GM18870 (cell line): ENCODE measurements around the gene ARG2.

Experiments used
- ATAC-seq: cut with Tn5 transposase; IDR thresholded peaks from one replicate; pipeline ENCODE4 v1.9.1; 2021; ENCODE audit warnings: moderate library complexity; ENCODE audit not compliant: unreplicated experiment

The ARG2 gene

DNA sequence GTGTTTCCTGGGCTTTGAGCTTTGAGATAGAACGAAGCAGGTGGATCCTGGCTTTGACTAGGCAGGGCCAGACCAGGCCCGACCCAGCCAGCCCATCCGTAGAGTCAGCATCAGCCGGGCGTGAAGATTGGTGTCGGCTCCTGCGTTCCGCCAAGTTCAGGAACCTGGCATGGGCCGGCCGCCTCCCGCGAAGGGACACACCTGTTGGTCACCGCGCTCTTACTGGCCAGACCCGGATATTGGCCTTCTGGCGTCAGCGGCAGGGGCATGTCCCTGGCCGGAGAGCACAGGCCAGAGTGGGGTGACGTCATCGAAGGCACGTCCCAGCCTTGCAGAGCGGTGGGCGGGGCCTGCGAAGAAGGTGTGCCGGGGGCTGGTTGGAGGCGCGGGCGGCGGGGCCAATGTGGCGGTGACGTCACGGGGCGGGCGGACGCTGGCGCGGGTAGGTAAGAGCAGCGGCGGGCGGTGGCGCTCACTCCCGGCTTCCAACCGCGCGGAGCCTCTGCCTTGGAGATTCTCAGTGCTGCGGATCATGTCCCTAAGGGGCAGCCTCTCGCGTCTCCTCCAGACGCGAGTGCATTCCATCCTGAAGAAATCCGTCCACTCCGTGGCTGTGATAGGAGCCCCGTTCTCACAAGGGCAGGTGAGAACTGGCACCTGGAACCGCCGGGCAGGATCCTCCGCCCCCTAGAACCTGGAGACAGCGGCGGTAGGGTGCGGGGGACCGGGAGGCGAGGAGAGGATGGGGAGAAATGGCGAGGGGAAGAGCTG lies at the start of gene ARG2:
TSS of gene ARG2 (plus strand) at position 475 of the 771 bp plus-strand sequence. CDS start at position 533, 58 bp downstream.
- ATAC-seq, result peak; percentile 79

DNA sequence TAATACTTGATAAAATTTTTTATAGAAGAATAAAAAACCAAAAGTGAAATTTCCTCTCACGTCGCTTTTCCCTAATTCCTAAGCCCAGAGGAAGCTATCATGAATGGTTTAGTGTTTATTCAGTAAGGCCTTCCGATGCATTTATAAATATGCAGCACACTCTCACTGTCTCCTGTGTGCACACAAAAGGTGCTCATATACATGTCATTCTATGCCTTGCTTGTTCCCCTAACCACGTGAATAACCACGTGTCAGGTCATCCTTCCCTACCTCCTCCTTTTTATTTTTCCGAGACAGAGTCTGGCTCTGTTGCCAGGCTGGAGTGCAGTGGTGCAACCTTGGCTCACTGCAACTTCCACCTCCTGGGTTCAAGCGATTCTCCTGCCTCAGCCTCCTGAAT lies 49.3 kb upstream of the ARG2 start:
- no peak for ATAC-seq

DNA sequence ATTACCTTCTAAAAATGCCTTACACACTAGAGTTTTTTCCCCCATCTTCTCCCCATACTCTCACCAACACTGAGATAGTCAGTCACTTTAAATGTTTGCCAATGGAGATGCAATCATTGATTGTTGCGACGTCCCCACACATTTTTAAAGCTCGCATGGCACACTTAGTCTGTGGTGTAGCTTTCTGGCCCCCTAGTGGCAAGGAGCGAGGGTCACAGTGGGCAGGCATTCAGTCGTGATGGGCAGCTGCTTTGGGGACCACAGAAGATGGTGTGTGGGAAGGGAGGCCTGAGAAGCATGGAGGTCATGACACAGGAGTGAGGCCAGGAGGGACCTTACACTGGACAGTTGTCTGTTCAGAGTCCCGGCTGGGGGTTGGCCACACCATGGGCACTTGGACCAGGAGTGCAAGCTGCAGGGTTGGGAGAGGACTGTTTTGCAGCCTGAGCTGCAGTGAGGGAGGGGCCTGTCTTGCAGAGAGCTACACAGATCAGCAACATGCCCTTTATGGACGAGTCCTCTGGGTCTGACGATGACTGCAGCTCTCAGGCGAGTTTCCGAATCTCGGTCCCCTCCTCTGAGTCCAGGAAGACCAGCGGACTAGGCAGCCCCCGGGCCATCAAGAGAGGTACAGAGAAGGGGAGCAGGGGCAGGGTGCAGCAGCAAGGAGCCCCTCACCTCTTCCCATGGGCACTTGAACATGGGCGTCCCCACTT lies 48.3 kb upstream of the ARG2 start:
- no peak for ATAC-seq

DNA sequence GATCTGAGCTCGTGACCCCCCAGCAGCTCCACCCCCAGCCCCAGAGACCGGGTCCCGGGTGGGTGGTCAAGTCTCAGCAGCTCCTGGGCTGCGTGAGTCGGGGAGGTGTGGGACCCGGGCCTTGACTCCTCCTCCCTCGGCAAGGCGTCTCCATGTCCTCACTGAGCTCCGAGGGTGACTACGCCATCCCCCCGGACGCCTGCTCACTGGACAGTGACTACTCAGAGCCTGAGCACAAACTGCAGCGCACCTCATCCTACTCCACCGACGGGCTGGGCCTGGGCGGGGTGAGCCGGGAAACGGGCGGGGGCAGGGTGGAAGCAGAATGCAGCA lies 47.8 kb upstream of the ARG2 start:
- no peak for ATAC-seq

DNA sequence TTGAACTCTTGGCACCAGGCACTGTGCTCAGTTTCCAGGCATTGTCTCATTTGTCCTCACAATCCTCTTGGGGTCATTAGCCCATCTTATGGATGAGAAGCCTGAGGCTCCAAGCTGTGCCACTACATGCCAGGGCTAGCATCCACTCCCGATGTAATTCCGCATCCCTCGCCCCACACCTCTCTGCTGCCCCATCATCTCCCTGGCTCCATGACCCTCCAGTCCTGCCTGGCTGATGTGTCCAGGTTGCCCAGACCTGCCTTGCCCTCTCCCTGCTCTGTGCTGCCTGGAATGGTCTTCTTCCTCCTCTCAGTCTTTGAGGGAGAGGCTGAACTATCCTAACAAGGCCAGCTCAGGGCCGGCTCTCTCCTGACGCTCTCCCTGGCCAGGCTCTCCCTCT lies 47.1 kb upstream of the ARG2 start:
- no peak for ATAC-seq

DNA sequence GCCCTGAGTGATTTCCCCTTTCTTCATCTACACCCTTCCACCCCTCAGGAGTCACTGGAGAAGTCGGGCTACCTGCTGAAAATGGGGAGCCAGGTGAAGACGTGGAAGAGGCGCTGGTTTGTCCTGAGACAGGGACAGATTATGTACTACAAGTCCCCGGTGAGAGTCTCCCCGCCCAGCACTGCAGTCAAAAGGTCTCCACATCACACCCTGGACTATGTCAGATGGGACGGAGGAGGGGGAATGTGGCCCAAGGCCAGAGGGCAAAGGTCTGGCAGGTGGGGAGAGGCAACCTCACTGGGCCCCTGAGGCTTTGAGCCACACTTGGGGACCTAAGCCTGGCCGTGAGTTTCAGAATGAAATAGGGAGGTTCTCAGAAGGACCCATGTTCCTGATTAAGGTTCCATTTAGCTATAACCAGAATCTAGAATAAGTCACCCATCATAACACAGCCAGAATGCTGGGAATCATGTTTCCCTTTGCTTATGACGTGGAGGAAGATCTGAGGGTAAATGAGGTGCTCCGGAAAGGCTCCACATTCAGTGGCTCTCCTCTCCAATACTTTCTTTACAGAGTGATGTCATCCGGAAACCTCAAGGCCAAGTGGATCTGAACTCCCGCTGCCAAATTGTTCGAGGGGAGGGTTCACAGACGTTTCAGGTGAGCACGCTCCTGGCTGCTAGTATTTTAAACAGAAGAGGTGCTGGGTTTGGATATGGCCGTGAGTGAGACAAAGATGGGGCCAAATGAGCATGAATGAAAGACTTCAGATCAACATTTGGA lies 46.3 kb upstream of the ARG2 start:
- no peak for ATAC-seq

DNA sequence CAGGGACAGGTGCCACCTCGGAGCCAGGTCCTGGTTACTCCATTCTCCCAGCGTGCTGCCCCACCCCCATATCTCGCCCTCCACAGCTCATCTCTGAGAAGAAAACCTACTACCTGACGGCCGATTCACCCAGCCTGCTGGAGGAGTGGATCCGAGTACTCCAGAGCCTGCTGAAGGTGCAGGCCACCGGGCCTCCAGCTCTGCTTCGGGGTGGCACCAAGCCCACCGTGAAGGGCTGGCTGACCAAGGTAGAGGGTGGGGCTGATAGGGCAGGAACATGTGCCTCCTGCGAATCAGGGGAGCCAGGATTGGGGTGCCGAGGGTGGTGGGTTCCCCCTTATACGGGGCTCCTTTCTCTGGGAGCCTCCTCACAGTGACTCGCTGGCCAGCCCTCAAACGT lies 45.6 kb upstream of the ARG2 start:
- no peak for ATAC-seq

DNA sequence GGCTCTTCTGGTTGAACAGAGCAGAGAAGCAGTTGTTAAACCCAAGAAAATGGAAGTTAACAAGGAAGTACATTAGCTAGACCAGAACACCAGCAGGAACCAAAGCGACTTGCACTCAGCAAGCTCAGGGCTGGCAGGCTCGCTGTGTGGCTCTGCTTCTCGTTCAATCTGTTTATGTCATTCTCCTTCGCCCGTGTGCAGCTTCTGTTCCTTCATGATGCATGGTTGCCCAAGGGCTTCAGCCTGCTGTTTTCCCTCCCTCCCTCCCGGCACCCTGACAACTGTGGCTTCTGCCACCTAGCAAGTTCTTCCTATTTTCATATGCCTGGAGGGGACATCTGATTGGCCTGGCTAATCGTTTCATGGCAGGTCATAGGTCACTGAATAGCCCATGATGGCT lies 44.9 kb upstream of the ARG2 start:
- no peak for ATAC-seq

DNA sequence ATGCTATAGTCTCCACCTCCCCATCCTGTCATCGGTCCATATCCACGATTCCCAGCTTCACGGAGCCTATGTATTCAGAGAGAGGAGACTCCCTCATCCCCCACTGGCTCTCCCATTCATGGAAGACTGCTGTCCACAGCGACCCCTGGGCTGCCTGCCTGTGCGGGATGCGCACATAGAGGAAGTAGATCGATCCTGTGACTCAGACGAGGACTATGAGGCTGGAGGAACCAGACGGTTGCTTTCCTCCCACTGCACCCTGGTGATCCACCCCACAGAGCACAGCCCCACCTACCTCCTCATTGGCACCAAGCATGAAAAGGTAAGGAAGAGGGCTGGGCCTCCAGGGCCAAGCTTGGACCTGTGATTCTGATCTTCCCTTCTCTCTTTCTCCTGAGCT lies 44.0 kb upstream of the ARG2 start:
- no peak for ATAC-seq

DNA sequence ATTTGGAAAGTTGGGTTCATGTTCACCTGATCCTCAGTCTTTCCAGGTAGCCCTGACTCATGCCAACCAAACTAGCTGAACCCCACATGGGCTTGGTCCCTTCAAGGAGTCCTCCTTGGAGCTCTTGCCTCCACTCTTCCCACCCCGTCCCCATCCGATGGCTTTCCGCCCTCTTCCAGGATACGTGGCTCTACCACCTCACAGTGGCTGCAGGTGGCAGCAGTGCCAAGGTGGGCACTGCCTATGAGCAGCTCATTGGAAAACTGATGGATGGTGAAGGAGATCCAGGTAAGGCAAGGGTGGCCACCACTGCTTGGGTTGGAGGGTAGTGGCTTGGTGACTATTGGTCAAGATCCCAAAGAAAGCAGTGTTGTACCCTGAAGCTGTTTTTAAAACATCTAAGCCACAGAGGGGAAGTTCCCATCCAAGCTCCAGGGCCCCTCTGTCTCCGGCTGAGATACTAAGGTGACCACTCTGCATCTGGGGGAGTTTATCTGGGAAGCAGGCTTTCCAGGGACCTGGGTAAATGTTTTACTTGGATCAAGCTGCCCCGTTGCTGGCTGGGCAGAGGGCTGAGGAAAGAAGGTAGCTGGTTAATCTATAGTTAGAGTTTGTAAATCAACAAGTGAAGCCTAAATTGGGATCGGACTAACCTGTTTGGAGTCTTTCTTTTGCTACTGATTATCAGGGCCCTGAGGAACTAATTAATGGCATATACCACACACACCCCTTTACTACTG lies 43.3 kb upstream of the ARG2 start:
- no peak for ATAC-seq

DNA sequence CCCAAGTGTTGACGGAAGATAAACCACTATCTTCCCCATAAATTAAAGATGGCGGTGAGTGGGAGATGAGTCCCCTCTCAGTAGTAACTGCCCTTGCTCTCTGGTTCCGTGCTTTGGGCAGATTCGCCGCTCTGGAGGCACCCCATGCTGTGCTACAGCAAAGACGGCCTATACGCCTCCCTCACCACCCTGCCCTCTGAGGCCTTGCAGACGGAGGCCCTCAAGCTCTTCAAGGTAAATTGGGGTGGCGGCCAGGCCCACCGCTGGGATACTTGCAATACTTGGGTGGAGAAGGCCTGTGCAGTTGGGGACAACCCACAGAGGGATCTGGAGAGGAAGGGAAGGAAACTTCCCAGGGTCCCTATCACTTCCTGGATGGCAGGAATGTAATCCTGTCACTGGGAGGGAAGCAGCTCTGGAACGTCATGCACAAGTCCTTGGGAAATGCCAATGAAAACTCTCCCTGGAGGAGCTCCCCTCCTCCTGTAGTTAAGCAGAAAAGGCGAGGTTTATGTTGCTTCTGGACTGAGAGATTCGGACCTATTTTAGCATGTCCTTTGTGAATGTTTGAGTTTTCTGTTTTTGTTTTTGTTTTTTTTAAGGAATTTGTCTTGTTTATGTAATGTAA lies 42.4 kb upstream of the ARG2 start:
- no peak for ATAC-seq

DNA sequence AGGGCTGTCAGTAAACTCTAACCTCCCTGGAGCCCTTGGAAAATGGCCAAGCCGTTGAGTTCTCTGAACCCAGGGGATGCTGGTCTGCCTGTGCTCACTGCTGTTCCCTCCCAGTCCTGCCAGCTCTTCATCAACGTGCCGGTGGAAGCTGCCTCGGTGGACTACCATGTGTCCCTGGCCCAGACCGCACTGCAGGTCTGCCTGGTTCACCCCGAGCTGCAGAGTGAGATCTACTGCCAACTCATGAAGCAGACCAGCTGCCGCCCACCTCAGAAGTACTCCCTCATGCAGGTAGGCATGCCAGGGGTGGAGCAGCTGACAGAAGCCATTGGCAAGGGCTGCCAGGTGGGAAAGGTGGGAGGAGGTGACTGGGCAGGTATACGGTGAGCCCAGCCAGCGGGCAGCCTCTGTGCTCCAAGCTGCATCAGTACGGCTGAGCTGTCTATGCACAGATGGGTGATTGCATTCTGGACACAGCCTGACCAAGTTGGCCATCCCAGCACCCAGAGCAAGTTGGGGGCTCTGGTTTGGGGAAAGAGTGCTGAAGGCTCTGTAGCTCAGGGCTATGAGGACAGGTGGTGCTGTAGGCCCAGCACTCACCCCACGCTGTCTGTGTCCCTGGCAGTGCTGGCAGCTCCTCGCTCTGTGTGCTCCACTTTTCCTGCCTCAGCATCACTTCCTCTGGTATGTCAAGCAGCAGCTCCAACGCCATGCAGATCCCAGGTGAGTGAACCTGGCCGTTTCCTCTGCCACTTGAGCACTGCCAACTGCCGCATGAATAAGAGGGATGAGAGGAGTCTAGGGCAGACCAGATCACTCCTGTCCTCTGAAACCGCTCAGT lies 41.6 kb upstream of the ARG2 start:
- no peak for ATAC-seq

DNA sequence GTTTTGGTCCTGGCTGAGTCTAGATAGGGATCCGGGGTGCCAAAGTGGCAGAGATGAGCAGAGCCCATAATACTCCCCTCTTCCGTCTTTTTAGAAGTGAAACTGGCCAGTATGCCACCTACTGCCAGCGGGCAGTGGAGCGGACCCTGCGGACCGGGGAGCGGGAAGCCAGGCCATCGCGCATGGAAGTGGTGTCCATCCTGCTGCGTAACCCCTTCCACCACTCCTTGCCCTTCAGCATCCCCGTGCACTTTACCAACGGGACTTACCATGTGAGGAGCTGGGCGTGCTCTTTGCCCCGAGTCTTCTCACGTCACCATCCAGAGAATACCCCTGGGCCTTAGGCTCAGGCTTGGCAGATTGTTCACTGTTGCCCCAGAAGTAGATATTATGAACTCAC lies 40.7 kb upstream of the ARG2 start:
- ATAC-seq, result no peak

DNA sequence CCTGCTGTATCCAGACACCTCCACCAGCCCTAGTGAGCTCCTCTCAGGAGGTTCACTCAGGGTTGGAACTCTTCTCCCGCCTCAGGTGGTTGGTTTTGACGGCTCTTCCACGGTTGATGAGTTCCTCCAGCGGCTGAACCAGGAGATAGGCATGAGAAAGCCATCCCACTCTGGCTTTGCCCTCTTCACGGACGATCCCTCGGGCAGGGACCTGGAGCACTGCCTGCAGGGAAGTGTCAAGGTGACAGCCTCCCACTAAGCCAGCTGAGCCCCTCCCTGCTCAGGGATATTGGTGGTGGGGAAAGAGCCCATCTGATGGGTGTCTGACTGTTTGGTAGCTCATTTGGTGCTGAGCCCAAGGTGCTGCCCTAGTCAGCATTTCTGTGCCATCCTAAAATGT lies 40.1 kb upstream of the ARG2 start:
- no peak for ATAC-seq

DNA sequence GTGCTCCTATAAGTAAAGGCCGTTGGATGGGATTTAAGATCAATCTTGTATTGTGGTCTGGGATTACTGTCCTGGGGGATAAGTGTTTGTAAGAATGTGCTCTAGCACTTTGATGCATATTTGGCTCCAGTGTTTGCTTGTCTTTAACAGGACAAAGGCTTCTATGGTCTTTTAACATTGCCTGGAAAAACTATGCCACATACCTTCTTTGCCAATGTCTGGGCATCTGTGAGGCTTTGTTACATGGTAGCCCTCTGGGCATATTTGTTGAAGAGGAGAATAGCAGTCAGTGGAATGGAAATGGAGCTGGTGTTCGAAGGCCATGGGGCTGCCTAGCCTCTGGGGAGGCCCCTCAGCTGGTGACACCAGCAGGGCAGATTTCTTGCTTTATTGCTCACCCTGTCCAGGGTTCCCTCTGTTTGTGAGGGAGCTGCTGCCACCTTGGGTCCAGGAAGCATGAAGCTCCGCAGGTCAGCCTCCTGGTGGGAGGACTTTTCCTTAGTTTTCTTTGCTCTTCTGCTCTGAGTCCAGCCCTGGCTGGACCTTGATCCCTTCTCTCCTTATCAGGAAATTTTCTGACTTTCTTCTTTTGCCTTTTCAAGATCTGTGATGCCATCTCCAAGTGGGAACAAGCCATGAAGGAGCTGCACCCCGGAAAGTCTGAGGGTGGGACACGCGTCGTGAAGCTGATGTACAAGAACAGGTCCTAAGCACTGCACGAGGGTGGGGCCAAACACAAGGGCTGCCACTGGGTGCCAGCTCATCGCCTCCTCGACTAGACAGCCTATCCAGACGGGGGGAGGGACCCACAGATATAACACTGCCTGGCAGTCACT lies 39.2 kb upstream of the ARG2 start:
- ATAC-seq, result no peak

DNA sequence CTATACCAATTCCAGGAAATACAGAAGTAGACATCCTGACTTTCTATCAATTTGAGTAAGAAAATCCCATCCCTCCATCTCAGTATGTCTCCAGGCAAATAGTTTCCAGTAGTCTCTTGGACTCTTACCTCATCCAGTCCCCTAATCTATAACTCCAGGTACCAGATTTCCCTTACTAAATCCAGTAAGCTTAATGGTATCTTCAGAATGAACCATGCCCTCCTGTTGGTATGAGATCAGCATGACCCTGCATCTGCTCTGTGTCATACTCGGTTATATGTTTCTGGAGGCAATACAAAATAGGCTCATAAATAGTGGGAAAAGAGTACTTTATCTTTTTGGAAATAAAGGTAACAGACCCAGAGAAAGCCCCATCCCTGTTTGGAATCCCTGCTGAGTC lies 38.1 kb upstream of the ARG2 start:
- ATAC-seq, result no peak

DNA sequence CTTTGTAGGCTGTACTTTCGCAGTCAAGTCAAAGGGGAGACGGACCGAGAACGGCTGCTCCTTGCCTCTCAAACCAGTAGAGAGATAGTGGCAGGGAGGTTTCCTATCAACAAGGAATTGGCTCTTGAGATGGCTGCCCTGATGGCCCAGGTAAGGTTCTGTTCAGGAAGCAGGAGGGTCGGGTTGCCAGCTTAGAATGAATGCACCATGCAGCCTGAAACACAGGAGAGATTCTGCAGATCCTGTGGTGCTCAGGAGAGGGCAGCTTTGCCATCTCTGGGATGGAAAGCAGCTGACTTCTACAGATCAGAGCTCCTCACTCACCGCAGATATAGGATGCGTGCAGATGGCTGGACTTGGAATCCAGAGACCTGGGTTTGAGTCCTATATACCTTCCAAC lies 37.7 kb upstream of the ARG2 start:
- ATAC-seq, result no peak

DNA sequence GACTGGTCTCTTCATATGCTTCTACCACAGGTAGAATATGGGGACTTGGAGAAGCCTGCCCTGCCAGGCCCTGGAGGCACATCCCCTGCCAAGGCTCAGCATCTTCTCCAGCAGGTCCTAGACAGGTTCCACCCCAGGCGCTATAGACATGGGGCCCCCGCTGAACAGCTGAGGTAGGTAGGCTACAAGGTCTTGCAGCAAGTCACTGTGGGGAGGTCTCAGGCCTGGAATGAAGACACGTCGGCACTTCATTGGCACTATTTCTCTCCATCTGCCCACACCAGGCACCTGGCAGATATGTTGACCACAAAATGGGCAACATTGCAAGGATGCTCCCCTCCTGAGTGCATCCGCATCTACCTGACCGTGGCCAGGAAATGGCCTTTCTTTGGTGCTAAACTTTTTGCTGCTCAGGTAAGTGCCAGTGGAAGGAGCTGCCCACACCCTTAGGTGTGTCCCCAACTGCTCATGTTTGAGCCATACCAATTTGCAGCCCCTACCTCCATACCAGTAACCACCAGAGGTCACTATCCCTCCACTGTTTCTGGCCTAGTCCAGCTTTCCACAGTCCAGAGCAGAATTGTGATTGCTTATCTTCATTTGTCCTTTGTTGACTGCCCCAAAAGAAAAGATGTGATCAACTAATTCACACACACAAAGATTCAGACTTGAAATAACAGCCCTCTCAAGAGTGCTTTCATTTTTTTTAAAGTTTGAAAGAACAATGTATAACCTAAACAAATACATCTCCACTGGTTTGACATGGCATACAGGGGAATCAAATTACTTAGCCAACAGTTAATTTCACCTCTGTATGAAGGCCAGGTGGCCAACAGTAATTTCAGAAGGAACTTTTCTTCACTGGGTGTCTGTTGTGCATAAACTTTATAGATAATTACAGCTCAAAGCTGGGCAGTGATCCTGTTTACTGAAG lies 35.7 kb upstream of the ARG2 start:
- ATAC-seq, result no peak
